Measurements from ENCODE around the gene SENP1. TPM values are rescaled to one million over a fixed set of nuclear protein-coding genes. Genes with fewer than 3 reads are reported as not detected.

The SENP1 gene
- 39.1 TPM for total RNA-seq

GRCh38 chr12:48105867-48106680, at the start of gene SENP1:
Gene SENP1, minus strand, starts transcription at chr12:48106079. Its CDS starts 4,607 bp downstream, at chr12:48101472.

DNA sequence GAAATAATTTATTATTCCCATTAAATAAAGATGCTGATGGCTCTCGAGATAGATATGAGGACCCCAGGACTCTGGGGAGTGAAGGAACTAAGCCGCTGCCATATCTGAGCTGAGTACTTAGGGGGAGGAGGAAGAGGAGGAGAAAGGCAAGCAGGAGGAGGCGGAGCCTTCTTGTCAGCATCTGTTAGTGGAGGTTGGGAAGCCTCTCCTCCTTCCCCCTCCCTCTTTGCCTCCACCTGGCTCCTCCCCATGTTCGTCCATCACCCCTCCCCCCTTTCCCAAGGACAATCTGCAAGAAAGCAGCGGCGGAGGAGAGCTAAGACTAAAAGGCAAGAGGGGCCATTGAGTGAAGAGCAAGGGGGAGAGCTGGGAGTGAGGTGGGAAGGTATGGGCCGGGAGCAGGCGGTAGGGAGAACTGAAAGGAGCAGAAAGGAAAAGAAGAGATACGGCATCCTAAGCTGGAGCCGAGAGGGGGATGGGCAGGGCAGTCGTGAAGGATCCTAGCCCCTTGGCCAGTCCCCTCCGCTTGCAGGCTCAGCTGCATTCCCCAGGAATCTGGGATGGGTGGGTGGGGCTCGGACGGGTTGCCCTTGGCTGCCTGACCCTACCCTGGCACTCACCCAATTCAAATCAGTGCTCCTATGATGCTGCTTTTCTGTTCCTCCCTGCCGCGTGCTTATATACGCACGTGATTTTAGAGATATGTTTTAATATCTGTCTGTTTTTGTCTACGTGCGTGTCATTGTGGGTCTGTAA, 13.4 kb upstream of the SENP1 start, which contains the start of gene PFKM:
TSS of gene PFKM (plus strand) at position 287 of the 756 bp plus-strand sequence. CDS start 3,411 bp downstream, outside the sequence.

DNA sequence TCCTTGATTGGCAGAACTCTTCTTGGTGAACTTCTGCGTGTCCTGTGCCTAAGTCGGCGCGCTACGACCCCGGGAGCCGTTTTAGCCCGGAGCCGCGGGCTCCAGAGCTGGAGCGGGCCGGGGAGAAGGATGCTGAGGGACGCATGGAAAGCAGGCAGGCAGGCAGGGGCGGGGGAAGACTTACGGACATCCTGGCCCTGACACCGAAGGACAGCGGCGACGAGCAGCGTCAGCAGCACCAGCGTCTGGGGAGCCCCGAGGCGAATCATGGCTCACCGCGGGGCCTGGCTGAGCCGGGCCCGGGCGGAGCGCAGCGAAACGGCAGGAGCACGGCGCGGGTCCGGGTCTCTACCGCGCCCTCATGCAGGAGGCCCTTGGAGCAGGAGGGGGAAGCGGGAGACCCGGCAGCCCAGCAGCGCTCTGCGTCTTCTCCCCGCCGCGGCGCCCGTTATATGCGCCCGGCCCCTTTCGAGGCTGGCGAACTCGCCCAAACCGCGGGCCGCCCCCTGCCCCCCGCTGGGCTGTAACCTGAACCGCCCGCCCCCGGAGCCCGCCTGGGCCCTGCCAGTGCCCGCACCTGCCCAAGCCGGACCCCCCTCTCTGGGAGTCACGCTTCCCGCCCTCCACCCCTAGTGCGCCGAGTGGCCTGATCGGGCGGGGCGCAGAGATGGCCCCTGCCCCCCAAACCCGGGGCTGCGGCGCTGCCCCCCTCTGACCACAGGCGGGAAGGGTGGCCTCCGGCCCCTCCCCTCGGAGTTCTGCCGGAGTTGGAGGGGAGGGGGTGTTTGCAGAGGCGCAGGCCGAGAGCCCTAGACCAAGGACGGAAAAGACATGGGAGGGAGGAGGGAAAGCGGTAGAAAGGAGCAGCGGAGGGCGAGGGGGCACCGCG, 101.6 kb downstream of the SENP1 start, which contains the start of gene COL2A1:
TSS of gene COL2A1 (minus strand) at position 424 of the 889 bp plus-strand sequence. CDS start at position 269, 155 bp downstream.

Small RNA genes lying within 50 kb of the gene (small RNA-seq; reads per million reads assigned to genes)
- 0.18 reads per million for gene MIR6505 (ENCODE audit: low replicate concordance)
- gene RNU6-1203P (ENCODE audit: low replicate concordance), result not detected

Other genes with a start within 250 kb of the SENP1 start
- gene VDR, start 201.1 kb downstream of the SENP1 start, total RNA-seq, result not detected
- gene TMEM106C, start 142.5 kb downstream of the SENP1 start, total RNA-seq, result 86.7 TPM
- gene COL2A1, start 101.6 kb downstream of the SENP1 start, total RNA-seq, result 0.31 TPM
- 105 TPM for gene PFKM, start 13.3 kb upstream of the SENP1 start, total RNA-seq
- gene ASB8, start 51.4 kb upstream of the SENP1 start, total RNA-seq, result 35.7 TPM
- 15.7 TPM for gene CCDC184, start 77.6 kb upstream of the SENP1 start, total RNA-seq
- not detected for gene OR10AD1, start 97.2 kb upstream of the SENP1 start, total RNA-seq
- gene ZNF641, start 244.8 kb upstream of the SENP1 start, total RNA-seq, result 49.5 TPM

All from parietal lobe (tissue), 2 donors.